HG03095 (cell line): Measurements from ENCODE around the gene RYR1.
"Not testable (repeated sequence)": the region's sequence is repeated elsewhere in the genome, so short reads cannot be mapped to it uniquely, and the experiment has no call there.

Experiments
- ATAC-seq: cut with Tn5 transposase; IDR thresholded peaks from one replicate; pipeline ENCODE4 v1.9.1; 2021; ENCODE audit warnings: moderate library complexity; ENCODE audit not compliant: unreplicated experiment

Gene RYR1

GRCh38 chr19:38425810-38426466 is 7.6 kb upstream of the RYR1 start, which contains the start of gene RASGRP4:
Gene RASGRP4 (minus strand): TSS chr19:38426219. CDS start chr19:38426091, 128 bp downstream.
- no peak for ATAC-seq

- ATAC-seq = not testable (repeated sequence)
Observed at GRCh38 chr19:38427035-38427677, 6.3 kb upstream of the RYR1 start.

GRCh38 chr19:38429055-38429810 is 4.3 kb upstream of the RYR1 start:
- ATAC-seq = no peak

- no peak for ATAC-seq
Observed at GRCh38 chr19:38429811-38430156, 3.7 kb upstream of the RYR1 start.

- ATAC-seq = no peak
Observed at GRCh38 chr19:38430931-38431330, 2.6 kb upstream of the RYR1 start.

- no peak for ATAC-seq
Observed at GRCh38 chr19:38434549-38435051, 1.1 kb downstream of the RYR1 start.

- no peak for ATAC-seq
Observed at GRCh38 chr19:38437295-38437694, 3.8 kb downstream of the RYR1 start.

GRCh38 chr19:38437917-38438316 is 4.4 kb downstream of the RYR1 start:
- ATAC-seq = no peak

GRCh38 chr19:38440592-38440991 is 7.1 kb downstream of the RYR1 start:
- no peak for ATAC-seq

GRCh38 chr19:38441657-38442348 is 8.3 kb downstream of the RYR1 start:
- ATAC-seq = no peak

GRCh38 chr19:38442736-38443135 is 9.2 kb downstream of the RYR1 start:
- no peak for ATAC-seq

- ATAC-seq = no peak
Observed at GRCh38 chr19:38443458-38443999, 10.0 kb downstream of the RYR1 start.

- ATAC-seq = no peak
Observed at GRCh38 chr19:38444026-38444425, 10.5 kb downstream of the RYR1 start.

- ATAC-seq = no peak
Observed at GRCh38 chr19:38445362-38445761, 11.9 kb downstream of the RYR1 start.

GRCh38 chr19:38448225-38448624 is 14.7 kb downstream of the RYR1 start:
- no peak for ATAC-seq

GRCh38 chr19:38449518-38449917 is 16.0 kb downstream of the RYR1 start:
- no peak for ATAC-seq

GRCh38 chr19:38451036-38451435 is 17.5 kb downstream of the RYR1 start:
- ATAC-seq = no peak

GRCh38 chr19:38451629-38452028 is 18.1 kb downstream of the RYR1 start:
- ATAC-seq = no peak

- no peak for ATAC-seq
Observed at GRCh38 chr19:38452430-38453366, 19.2 kb downstream of the RYR1 start.

GRCh38 chr19:38453596-38453995 is 20.1 kb downstream of the RYR1 start:
- no peak for ATAC-seq
